ENCODE results near the gene NDUFS3. TPM values are rescaled to one million over a fixed set of nuclear protein-coding genes. Genes with fewer than 3 reads are reported as not detected.

The NDUFS3 gene
- total RNA-seq, 1 experiment from 2014 or later, result 119 TPM

GRCh38 chr11:47589584-47589976, 10.7 kb downstream of the NDUFS3 start:
- BruUV-seq (replicated peaks), result no TSS peak
- H2AFZ ChIP-seq, result no peak overlapping the region
- H3K27ac ChIP-seq, result no peak overlapping the region
- no peaks in the 10 kb centered on the region for H3K79me2 ChIP-seq (ENCODE audit: low read depth)
- no peaks in the 10 kb centered on the region for H4K20me1 ChIP-seq (ENCODE audit: insufficient read depth)
- no peak overlapping the region for H3K4me2 ChIP-seq
- intact Hi-C loops (cut with micrococcal nuclease; ENCODE audit: unreplicated experiment), result no loop called here
- CTCF ChIA-PET, result no interaction called here
- H3K4me3 ChIP-seq, result no peak overlapping the region
- peaks cover 7% of the 10 kb centered on the region; the same call in 1 of the 2 replicates for H3F3A ChIP-seq (ENCODE audit: insufficient read depth, low read depth)
- H3K4me1 ChIP-seq (replicated peaks; ENCODE audit: insufficient read depth), result no peaks in the 10 kb centered on the region
- POLR2A ChIA-PET (ENCODE audit: unreplicated experiment), result no interaction called here
- no peak for DNase-seq
- H3K36me3 ChIP-seq (ENCODE audit: low read depth), result no peaks in the 10 kb centered on the region
- H3K9me2 ChIP-seq (ENCODE audit: insufficient read depth), result no peaks in the 10 kb centered on the region
- TF ChIP-seq EZH2 (IDR thresholded peaks at IDR 0.05; ENCODE audit: low read depth), result no peak
- no peak for TF ChIP-seq CTCF (conservative IDR thresholded peaks at IDR 0.05)
- H3K27me3 ChIP-seq (ENCODE audit: insufficient read depth, low read depth), result peaks cover 19% of the 10 kb centered on the region; the same call in 1 of the 2 replicates
- H3K9me3 ChIP-seq (ENCODE audit: insufficient read depth, low read depth), result no peaks in the 10 kb centered on the region

- BruUV-seq (replicated peaks), result no TSS peak
- Histone ChIP-seq H3K9me3 (ENCODE audit: insufficient read depth, low read depth) (no peaks in the 10 kb centered on the region), H3K27me3 (ENCODE audit: insufficient read depth, low read depth) (peaks cover 22% of the 10 kb centered on the region; the same call in 1 of the 2 replicates), H3K4me2 (no peak overlapping the region), H3K4me3 (no peak overlapping the region), H4K20me1 (ENCODE audit: insufficient read depth) (no peaks in the 10 kb centered on the region), H3K9me2 (ENCODE audit: insufficient read depth) (no peaks in the 10 kb centered on the region), H3K4me1 (replicated peaks; ENCODE audit: insufficient read depth) (no peaks in the 10 kb centered on the region), H3F3A (ENCODE audit: insufficient read depth, low read depth) (peaks cover 7% of the 10 kb centered on the region; the same call in 1 of the 2 replicates), H3K79me2 (ENCODE audit: low read depth) (no peaks in the 10 kb centered on the region), H2AFZ (no peak overlapping the region), H3K36me3 (ENCODE audit: low read depth) (no peaks in the 10 kb centered on the region), H3K27ac (no peak overlapping the region)
- intact Hi-C loops (cut with micrococcal nuclease; ENCODE audit: unreplicated experiment), result no loop called here
- DNase-seq, result no peak
- TF ChIP-seq CTCF (conservative IDR thresholded peaks at IDR 0.05), result no peak
- no peak for TF ChIP-seq EZH2 (IDR thresholded peaks at IDR 0.05; ENCODE audit: low read depth)
- CTCF ChIA-PET, result no interaction called here
- POLR2A ChIA-PET (ENCODE audit: unreplicated experiment), result no interaction called here
Measured at GRCh38 chr11:47589977-47590861, 11.3 kb downstream of the NDUFS3 start.

GRCh38 chr11:47591764-47592163, 12.9 kb downstream of the NDUFS3 start:
- Histone ChIP-seq H3K9me3 (ENCODE audit: insufficient read depth, low read depth) (no peaks in the 10 kb centered on the region), H3K36me3 (ENCODE audit: low read depth) (no peaks in the 10 kb centered on the region), H3K4me1 (replicated peaks; ENCODE audit: insufficient read depth) (no peaks in the 10 kb centered on the region), H2AFZ (no peak overlapping the region), H3K9me2 (ENCODE audit: insufficient read depth) (no peaks in the 10 kb centered on the region), H4K20me1 (ENCODE audit: insufficient read depth) (no peaks in the 10 kb centered on the region), H3K4me3 (no peak overlapping the region), H3K27ac (no peak overlapping the region), H3K79me2 (ENCODE audit: low read depth) (no peaks in the 10 kb centered on the region), H3K4me2 (no peak overlapping the region), H3K27me3 (ENCODE audit: insufficient read depth, low read depth) (peaks cover 22% of the 10 kb centered on the region; the same call in 1 of the 2 replicates), H3F3A (ENCODE audit: insufficient read depth, low read depth) (peaks cover 7% of the 10 kb centered on the region; the same call in 1 of the 2 replicates)
- no peak for TF ChIP-seq EZH2 (IDR thresholded peaks at IDR 0.05; ENCODE audit: low read depth)
- TF ChIP-seq CTCF (conservative IDR thresholded peaks at IDR 0.05), result no peak
- no peak for DNase-seq
- no TSS peak for BruUV-seq (replicated peaks)
- intact Hi-C loops (cut with micrococcal nuclease; ENCODE audit: unreplicated experiment), result no loop called here
- CTCF ChIA-PET, result interaction anchor here (0.6 kb wide), 1 partner anchor 38 kb away, joined by 4 read pairs; no protein-coding TSS in a partner anchor
- POLR2A ChIA-PET (ENCODE audit: unreplicated experiment), result no interaction called here
